HAP-1 (cell line): ENCODE results near the gene KLC3.
"Not testable (repeated sequence)": the region's sequence is repeated elsewhere in the genome, so short reads cannot be mapped to it uniquely, and the experiment has no call there.

Experiments
- DNase-seq, 2 experiments: peaks; one replicate each; pipeline ENCODE4 v3.0.0-alpha.2; 2016 to 2020; ENCODE audit warnings: low spot score in 2 of 2
- H3K27me3 ChIP-seq: fragments of 250-450 bp; sonication (Bioruptor Pico); 2 replicates; pipeline ENCODE4 v1.5.1; 2020; ENCODE audit warnings: low read depth, mild to moderate bottlenecking, moderate library complexity
- H3K36me3 ChIP-seq: fragments of 250-450 bp; sonication (Bioruptor Pico); replicated peaks from 2 replicates; pipeline ENCODE4 v1.5.1; 2020; ENCODE audit warnings: mild to moderate bottlenecking
- H3K4me1 ChIP-seq: fragments of 250-450 bp; sonication (Bioruptor Pico); 2 replicates; pipeline ENCODE4 v1.5.1; 2020; ENCODE audit warnings: mild to moderate bottlenecking
- H3K4me3 ChIP-seq: fragments of 250-450 bp; sonication (Bioruptor Pico); 2 replicates; pipeline ENCODE4 v1.5.1; 2020; ENCODE audit warnings: mild to moderate bottlenecking, moderate library complexity
- H3K9me3 ChIP-seq: fragments of 250-450 bp; sonication (Bioruptor Pico); 2 replicates; pipeline ENCODE4 v1.5.1; 2020; ENCODE audit warnings: mild to moderate bottlenecking, moderate library complexity
- in situ Hi-C: fragments of 300-500 bp; cut with MboI; formaldehyde crosslinking; loops from 3 replicates; pipeline ENCODE4 v1.14.3; 2020; ENCODE audit warnings: low sequenced_read_pairs, inconsistent platforms, mixed read lengths

The KLC3 gene

DNA sequence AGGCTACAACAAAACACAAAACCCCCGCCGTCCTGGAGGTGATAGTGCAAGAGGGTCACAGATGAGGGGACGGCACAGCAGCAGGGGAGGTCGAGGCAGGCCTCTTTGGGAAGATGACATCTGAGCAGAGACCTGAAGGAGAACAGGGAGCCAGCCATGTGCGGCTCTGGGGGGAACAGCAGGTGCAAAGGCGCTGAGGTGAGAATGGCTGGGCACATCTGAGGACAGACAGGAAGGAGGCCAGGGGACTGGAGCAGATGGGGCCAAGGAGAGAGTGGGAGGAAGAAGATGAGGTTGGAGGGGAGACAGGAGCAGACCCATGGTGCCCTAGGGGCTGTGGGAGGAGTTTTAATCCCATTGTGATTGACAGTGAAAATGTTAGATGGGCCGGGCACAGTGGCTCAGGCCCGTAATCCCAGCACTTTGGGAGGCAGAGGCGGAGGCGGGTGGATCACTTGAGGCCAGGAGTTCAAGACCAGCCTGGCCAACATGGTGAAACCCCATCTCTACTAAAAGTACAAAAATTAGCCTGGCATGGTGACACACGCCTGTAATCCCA lies 16.1 kb upstream of the KLC3 start:
- H3K4me1 ChIP-seq = no peaks in the 10 kb centered on the region
- H3K36me3 ChIP-seq = no peaks in the 10 kb centered on the region
- no peak for DNase-seq
- H3K4me3 ChIP-seq = no peak overlapping the region
- H3K9me3 ChIP-seq = no peaks in the 10 kb centered on the region
- in situ Hi-C loops = no loop called here
- no peaks in the 10 kb centered on the region for H3K27me3 ChIP-seq

DNA sequence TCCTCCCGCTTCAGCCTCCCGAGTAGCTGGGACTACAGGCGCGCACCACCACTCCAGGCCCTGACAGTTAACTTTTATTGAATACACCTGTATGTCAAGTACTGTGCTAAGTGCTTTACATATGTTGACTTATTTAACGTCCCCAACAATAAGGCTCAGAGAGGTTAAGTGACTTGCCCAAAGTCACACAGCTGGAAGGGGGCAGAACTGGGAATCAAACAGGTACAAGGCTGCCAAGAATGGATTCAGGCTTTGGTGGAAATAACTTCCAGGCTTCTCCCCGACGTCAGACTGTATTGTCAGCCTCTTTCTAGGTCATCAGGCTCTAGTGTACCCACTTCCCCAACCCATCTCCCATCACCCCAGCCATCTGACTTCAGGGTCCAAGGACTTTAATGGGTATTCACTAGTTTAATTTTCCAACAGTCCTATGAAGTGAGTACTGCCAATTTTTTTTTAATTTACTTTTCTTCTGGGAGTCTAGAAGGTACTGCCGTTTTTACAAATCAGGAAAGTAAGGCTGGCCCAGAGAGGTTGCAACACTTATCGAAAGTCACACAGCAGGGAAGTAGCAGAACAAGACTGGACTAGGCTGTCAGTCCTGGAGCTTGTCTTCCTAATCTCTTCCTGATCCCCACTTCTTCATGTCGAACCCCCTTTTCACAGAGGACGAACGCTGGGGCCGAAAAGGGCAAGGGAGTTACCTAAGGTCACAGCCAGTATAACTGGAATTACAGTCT lies 13.0 kb upstream of the KLC3 start:
- no peak for DNase-seq
- in situ Hi-C loops = no loop called here
- Histone ChIP-seq H3K36me3 (no peaks in the 10 kb centered on the region), H3K4me1 (no peaks in the 10 kb centered on the region), H3K9me3 (no peaks in the 10 kb centered on the region), H3K27me3 (no peaks in the 10 kb centered on the region), H3K4me3 (no peak overlapping the region)

DNA sequence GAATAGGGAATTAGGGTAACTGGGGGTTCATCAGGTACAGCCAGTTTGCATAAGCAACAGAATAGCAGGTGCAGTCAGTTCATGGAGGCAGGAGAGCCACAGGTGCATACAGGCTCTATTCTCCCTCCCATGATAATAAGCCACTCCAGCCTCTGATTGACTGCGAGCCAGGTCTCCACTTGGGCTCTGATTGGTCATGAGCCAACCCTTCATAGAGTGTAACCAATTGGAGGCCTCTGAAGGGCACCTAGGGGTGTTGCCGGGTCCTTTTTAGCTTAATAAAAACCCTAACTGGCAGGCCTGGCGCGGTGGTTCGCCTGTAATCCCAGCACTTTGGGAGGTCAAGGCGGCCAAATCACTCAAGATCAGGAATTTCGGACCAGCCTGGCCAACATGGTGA lies 9.1 kb upstream of the KLC3 start:
- in situ Hi-C loops = loop anchor here (10.0 kb wide), 1 partner anchor 147 kb away; no protein-coding TSS in a partner anchor
- no peak overlapping the region for H3K4me3 ChIP-seq
- H3K36me3 ChIP-seq = no peaks in the 10 kb centered on the region
- H3K9me3 ChIP-seq = no peaks in the 10 kb centered on the region
- no peaks in the 10 kb centered on the region for H3K27me3 ChIP-seq
- no peak for DNase-seq
- H3K4me1 ChIP-seq = no peaks in the 10 kb centered on the region

DNA sequence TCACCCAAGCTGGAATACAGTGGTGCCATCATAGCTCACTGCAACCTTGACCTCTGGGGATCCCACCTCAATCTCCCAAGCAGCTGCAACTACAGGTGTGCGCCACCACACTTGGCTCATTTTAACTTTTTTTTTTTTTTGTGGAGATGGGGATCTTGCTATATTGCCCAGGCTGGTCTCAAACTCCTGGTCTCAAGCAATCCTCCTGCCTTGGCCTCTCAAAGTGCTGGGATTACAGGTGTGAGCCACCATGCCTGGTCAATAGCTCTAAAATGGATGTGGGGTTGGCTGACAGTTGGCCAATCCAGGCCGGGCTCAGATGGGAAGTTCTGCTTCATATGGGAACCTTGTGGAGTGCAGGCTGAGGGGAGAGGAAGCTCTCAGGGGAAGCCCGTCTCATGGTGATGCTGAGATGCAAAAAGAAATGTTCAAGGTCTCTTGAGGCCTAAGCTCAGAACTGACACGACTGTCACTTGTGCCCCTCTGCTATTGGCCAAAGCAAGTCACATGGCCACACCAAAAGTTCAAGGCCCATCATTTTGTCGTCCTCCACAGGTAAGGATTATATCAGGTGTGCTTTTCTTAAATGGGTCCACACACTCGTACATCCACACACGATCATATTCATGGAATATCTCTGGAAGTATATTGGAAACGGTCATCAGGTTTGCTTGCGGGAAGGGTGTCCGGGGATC lies 6.8 kb upstream of the KLC3 start:
- Histone ChIP-seq H3K9me3 (no peaks in the 10 kb centered on the region), H3K4me1 (no peaks in the 10 kb centered on the region)
- in situ Hi-C loops = loop anchor here (10.0 kb wide), 1 partner anchor 149 kb away; no protein-coding TSS in a partner anchor

DNA sequence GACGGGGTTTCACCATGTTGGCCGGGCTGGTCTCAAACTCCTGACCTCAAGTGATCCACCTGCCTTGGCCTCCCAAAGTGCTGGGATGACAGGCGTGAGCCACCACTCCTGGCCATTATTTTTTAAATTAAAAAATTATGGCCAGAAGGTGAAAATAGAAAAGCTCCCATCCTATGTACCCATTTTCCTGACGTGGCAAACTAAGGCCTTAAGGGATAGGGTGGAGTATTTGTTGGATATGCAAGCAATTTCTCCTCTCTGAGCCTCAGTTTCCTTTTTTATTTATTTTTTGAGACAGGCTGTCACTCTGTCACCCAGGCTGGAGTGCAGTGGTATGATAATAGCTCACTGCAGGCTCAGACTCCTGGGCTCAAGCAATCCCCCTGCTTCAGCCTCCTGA lies 5.7 kb upstream of the KLC3 start:
- in situ Hi-C loops = loop anchor here (10.0 kb wide), 1 partner anchor 150 kb away; no protein-coding TSS in a partner anchor
- not testable (repeated sequence) for DNase-seq, H3K9me3 ChIP-seq, H3K36me3 ChIP-seq, H3K27me3 ChIP-seq, H3K4me3 ChIP-seq, H3K4me1 ChIP-seq

More for the DNA sequence above, 6.8 kb upstream of the KLC3 start:
- DNase-seq = no peak
- Histone ChIP-seq H3K36me3 (no peaks in the 10 kb centered on the region), H3K27me3 (no peaks in the 10 kb centered on the region), H3K4me3 (no peak overlapping the region)

DNA sequence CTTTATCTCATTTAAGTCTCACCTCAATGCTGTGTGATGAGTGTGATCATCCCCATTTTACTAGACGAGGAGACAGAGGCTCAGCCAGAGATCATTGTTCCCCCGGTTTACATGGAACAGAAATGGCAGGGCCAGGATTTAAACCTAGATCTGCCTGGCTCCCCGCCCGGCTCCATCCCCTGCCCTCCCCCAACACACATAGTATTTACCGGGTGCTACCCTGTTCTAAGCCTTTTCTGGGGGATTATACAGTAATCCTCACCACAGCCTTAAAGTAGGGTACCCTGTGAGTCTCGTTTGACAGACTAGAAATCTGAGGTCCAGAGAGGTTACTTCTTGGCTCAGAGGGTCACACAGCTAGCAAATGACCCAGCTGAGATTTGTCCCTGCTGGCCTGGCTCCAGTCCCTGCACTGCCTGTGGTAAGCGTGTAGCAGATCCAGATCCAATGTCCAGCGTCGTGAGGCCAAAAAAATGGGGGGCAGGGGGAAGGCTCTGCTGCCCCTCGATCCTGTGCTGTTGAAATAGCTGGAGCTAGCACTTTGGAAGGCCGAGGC lies 3.8 kb upstream of the KLC3 start:
- H3K27me3 ChIP-seq = no peaks in the 10 kb centered on the region
- H3K4me1 ChIP-seq = peaks cover 3% of the 10 kb centered on the region; the same call in 1 of the 2 replicates
- H3K36me3 ChIP-seq = no peaks in the 10 kb centered on the region
- no peak overlapping the region for H3K4me3 ChIP-seq
- no peaks in the 10 kb centered on the region for H3K9me3 ChIP-seq
- DNase-seq = no peak
- in situ Hi-C loops = loop anchor here (10.0 kb wide), 1 partner anchor 152 kb away; no protein-coding TSS in a partner anchor

DNA sequence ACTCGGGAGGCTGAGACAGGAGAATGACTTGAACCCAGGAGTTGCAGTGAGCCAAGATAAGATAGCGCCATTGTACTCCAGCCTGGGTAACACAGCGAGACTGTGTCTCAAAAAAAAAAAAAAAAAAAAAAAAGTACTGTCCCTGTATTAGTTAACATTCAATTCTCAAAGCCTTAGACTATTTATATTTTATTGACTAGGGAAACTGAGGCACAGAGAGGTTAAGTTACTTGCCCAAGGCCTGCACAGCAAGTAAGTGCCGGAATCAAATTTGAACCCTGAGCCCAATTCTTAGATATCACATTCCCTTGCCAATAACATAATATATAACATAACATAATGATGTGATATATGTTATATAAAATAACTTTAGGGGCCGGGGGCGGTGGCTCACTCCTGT lies 921 bp upstream of the KLC3 start:
- Histone ChIP-seq H3K9me3 (no peaks in the 10 kb centered on the region), H3K4me1 (peaks cover 3% of the 10 kb centered on the region; the same call in 1 of the 2 replicates), H3K27me3 (no peaks in the 10 kb centered on the region), H3K4me3 (no peak overlapping the region), H3K36me3 (no peaks in the 10 kb centered on the region)
- no peak for DNase-seq
- in situ Hi-C loops = loop anchor here (10.0 kb wide), 1 partner anchor 155 kb away; no protein-coding TSS in a partner anchor

DNA sequence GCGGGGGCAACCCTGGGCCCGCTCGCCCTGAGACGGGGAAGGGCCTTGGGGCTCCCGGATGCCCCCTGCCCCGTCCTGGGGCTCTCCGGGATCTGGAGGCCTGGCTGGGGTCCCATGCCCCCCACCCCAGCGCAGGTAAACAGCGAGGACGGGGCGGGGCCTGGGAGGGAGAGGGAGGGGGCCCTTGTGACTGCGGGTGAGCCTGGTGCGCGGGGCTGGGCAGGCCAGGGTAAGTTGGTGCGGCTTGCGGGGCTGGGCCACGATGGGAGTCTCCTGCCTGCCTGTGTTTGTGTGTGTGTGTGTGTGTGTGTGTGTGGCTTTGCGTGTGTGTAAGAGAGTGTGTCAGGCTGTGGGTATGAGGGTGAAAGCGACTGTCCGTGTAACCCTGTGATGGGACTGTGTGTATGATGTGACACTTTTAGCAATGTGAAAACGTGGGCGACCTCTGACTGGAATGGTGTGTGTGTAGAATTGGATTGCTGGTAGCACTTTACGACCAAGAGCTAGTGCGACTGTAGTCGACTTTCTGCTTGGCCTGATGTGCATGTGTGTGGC lies 426 bp downstream of the KLC3 start:
- DNase-seq = peak in 1 of 2 experiments; percentile 50
- peak overlapping the region; percentile 56 for H3K4me3 ChIP-seq
- no peaks in the 10 kb centered on the region for H3K27me3 ChIP-seq
- no peaks in the 10 kb centered on the region for H3K9me3 ChIP-seq
- H3K4me1 ChIP-seq = peaks cover 3% of the 10 kb centered on the region; the same call in 1 of the 2 replicates
- H3K36me3 ChIP-seq = no peaks in the 10 kb centered on the region
- in situ Hi-C loops = no loop called here

DNA sequence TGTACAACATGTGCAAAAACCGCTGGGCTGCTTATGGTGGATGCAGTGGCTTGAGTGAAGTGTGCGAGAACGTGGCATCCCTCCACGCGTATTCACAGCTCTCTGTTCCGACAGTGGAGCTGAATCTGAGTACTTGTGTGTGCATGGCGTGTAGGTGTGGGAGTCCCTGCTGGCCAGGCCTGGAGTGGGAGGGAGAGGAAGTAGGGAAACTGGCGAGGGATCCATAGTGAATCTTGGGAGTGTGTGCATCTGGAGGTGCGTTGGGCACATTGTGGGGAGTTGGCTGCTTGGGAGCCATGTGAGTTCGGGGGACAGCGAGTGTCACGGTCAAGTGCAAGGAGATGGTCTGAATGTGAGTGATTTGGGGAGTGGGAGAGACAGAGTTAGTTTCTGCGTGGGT lies 2.4 kb downstream of the KLC3 start:
- Histone ChIP-seq H3K4me1 (peaks cover 3% of the 10 kb centered on the region; the same call in 1 of the 2 replicates), H3K36me3 (no peaks in the 10 kb centered on the region), H3K9me3 (no peaks in the 10 kb centered on the region), H3K27me3 (no peaks in the 10 kb centered on the region), H3K4me3 (no peak overlapping the region)
- no peak for DNase-seq
- in situ Hi-C loops = no loop called here

DNA sequence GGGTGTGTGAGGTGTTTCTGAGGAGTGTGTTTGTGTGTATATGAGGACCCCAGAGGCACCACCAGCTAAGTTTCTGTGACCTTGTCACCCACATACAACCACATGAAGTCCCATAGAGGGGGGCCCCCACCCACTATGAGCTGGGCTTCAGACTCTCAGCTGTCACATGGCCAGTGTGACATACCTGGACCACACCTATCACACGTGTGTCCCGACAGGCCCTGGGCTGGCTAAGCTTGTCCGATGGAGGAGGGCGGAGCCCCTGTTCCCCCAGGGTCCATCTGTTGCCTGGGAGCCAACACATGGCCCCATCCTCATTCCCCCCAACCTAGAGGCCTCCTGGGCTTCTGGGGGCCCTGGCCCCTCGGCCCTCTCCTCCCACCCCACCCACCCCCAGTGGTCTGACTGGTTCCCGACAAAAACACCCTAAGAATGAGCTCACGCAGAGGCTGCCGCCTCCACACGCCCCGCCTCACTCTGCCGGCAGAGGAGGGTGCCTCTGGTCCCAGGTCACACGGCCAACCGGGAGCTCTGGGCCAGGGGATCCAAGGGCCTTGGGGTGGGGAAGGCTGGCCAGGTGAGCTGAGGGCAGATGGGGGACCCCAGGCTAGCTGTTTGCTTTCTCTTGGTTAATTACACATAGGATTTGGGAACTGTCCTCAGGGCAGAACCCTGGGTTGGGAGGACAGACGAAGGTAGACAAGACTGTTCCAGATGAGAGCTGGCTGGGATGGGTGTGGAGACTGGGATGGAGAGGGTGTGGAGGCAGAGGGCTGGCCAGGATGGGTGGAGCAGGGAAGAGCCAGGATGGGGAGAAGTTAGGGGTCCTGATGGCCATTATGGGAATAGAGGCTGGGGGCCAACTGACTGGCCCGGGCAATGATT lies 4.3 kb downstream of the KLC3 start:
- no peaks in the 10 kb centered on the region for H3K27me3 ChIP-seq
- H3K4me3 ChIP-seq = no peak overlapping the region
- peaks cover 3% of the 10 kb centered on the region; the same call in 1 of the 2 replicates for H3K4me1 ChIP-seq
- H3K9me3 ChIP-seq = no peaks in the 10 kb centered on the region
- in situ Hi-C loops = no loop called here
- peaks cover 9% of the 10 kb centered on the region for H3K36me3 ChIP-seq
- no peak for DNase-seq

DNA sequence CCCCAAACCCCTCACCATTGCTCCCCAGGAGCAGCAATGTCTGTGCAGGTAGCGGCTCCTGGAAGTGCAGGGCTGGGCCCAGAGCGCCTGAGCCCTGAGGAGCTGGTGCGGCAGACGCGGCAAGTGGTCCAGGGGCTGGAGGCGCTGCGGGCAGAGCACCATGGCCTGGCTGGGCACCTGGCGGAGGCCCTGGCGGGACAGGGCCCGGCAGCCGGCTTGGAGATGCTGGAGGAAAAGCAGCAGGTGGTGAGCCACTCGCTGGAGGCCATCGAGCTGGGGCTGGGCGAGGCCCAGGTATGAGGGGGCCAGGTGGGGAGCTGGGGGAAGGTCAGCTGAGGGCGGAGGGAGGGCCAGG lies 4.9 kb downstream of the KLC3 start:
- DNase-seq = no peak
- peaks cover 3% of the 10 kb centered on the region; the same call in 1 of the 2 replicates for H3K4me1 ChIP-seq
- no peak overlapping the region for H3K4me3 ChIP-seq
- H3K27me3 ChIP-seq = no peaks in the 10 kb centered on the region
- in situ Hi-C loops = no loop called here
- H3K9me3 ChIP-seq = no peaks in the 10 kb centered on the region
- peaks cover 13% of the 10 kb centered on the region for H3K36me3 ChIP-seq

DNA sequence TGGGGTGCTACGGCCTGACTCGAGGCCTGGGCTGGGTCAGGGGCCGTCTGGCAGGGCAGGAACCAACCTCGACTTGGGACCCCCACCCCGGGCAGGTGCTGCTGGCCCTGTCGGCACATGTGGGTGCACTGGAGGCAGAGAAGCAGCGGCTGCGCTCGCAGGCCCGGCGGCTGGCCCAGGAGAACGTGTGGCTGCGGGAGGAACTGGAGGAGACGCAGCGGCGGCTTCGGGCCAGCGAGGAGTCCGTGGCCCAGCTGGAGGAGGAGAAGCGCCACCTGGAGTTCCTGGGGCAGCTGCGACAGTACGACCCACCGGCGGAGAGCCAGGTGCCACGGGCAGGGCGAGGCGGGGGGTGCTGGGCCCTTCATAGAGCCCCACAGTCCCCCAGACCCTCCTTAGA lies 5.9 kb downstream of the KLC3 start:
- Histone ChIP-seq H3K36me3 (peaks cover 23% of the 10 kb centered on the region), H3K27me3 (no peaks in the 10 kb centered on the region), H3K9me3 (no peaks in the 10 kb centered on the region), H3K4me1 (no peaks in the 10 kb centered on the region), H3K4me3 (no peak overlapping the region)
- no peak for DNase-seq
- in situ Hi-C loops = no loop called here
